ENCODE data around the gene SCO1.

DNA sequence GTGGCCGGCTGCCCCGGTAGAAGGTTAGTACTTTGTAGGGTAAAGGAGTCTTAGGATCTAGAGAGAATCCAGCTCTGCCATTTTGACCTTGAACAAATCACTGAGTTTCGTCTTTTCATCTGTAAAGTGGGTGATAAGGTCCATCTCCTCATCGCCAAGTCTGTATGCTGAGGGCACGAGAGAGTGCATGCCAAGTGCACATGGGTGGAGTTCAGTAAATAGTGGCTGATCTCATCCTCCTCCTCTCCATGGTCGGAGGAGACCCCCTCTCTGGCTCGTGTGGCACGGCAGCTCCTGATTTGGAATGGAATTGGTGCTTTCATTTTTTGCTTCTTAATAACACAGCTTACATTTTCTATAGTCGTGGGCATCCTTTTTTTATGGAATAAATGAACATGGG, 70.9 kb downstream of the SCO1 start:
- TF ChIP-seq POLR2AphosphoS5 (IDR thresholded peaks at IDR 0.05), result no peak
- TF ChIP-seq POLR2A (IDR thresholded peaks at IDR 0.05), result no peak
